ENCODE data around the gene DGKA. TPM values are rescaled to one million over a fixed set of nuclear protein-coding genes. Genes with fewer than 3 reads are reported as not detected.
"Not testable (repeated sequence)": the region's sequence is repeated elsewhere in the genome, so short reads cannot be mapped to it uniquely, and the experiment has no call there.

Gene DGKA
- total RNA-seq, 1 donor from 2014 or later = 108 TPM

DNA sequence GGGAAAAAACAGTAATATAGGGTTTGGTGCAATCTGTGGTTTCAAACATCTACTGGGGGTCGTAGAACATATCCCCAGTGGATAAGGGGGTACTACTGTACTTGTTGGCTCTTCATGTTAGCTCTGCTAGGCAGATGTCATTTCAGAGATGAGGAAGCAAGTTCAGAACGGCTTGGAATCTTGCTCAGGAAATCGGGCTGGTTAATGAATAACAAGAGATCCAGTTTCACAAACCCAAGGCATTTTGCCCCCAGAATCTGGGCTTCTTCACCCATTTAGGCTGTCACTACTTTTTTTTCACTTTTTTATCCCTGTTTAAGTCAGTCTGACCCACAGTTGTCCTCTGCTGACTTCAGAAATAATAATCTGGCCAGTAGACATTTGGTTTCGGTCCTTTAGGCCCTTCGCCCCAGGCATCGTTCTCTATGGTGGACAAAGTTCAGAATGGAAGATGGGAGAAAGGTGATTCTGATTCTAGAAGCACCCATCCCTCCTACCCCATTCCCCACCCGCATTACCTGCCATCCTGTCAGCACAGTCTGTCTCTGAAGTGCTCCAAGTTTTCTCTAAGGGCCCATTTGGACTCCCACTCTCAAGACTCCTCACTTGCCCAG is 70.6 kb downstream of the DGKA start:
- no peaks in the 10 kb centered on the region for H3K9me3 ChIP-seq (ENCODE audit: insufficient read depth, low read depth, low read length)
- no peak for TF ChIP-seq EZH2 (IDR thresholded peaks at IDR 0.05; ENCODE audit: insufficient read depth, low read length)
- DNase-seq (ENCODE audit: low read depth) = no peak
- peaks cover 6% of the 10 kb centered on the region for H3K4me1 ChIP-seq (ENCODE audit: insufficient read depth, low read length)
- no peaks in the 10 kb centered on the region for H4K20me1 ChIP-seq (ENCODE audit: insufficient read depth, low read length)
- H3K9ac ChIP-seq (ENCODE audit: low read length) = no peak overlapping the region
- H3K36me3 ChIP-seq (ENCODE audit: insufficient read depth, low read length) = peaks cover 5% of the 10 kb centered on the region
- H3K4me3 Mint-ChIP-seq (ENCODE audit: unreplicated experiment) = peak overlapping the region; percentile 8
- no peaks in the 10 kb centered on the region for H3K4me1 Mint-ChIP-seq (ENCODE audit: low read depth, unreplicated experiment)
- no peak for FAIRE-seq
- no peak overlapping the region for H3K4me2 ChIP-seq (ENCODE audit: low read length)
- no peaks in the 10 kb centered on the region for H3K27me3 ChIP-seq (ENCODE audit: insufficient read depth, low read length)
- H3K9me3 Mint-ChIP-seq (ENCODE audit: unreplicated experiment) = peaks cover 2% of the 10 kb centered on the region
- H3K4me3 ChIP-seq (ENCODE audit: insufficient read depth, low read depth, low read length) = no peak overlapping the region
- H2AFZ ChIP-seq (ENCODE audit: low read depth, low read length) = no peak overlapping the region
- H3K36me3 Mint-ChIP-seq (ENCODE audit: low read depth, unreplicated experiment) = peaks cover 21% of the 10 kb centered on the region
- H3K79me2 ChIP-seq (ENCODE audit: insufficient read depth, low read length) = peaks cover 6% of the 10 kb centered on the region
- no peaks in the 10 kb centered on the region for H3K27me3 Mint-ChIP-seq (ENCODE audit: low read depth, unreplicated experiment)
- H3K27ac ChIP-seq (ENCODE audit: low read depth, low read length) = no peak overlapping the region
- no peak overlapping the region for H3K27ac Mint-ChIP-seq (ENCODE audit: unreplicated experiment)

DNA sequence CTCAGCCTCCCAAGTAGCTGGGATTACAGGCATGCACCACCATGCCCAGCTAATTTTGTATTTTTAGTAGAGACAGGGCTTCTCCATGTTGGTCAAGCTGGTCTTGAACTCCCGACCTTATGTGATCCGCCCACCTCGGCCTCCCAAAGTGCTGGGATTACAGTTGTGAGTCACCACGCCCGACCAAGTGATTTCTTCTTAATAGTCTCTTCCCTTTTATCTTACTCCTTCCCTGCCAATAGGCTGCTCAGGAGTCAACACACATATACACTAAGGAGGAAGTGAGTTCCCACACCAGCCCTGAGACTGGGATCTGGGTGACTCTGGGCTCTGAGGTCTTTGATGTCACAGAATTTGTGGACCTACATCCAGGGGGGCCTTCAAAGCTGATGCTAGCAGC is 72.4 kb downstream of the DGKA start:
- H3K4me3 Mint-ChIP-seq (ENCODE audit: unreplicated experiment); H4K20me1 ChIP-seq (ENCODE audit: insufficient read depth, low read length); H3K9ac ChIP-seq (ENCODE audit: low read length); H3K27ac ChIP-seq (ENCODE audit: low read depth, low read length); H3K79me2 ChIP-seq (ENCODE audit: insufficient read depth, low read length); H3K9me3 Mint-ChIP-seq (ENCODE audit: unreplicated experiment); DNase-seq (ENCODE audit: low read depth); H3K4me1 ChIP-seq (ENCODE audit: insufficient read depth, low read length); H3K27me3 Mint-ChIP-seq (ENCODE audit: low read depth, unreplicated experiment); H3K9me3 ChIP-seq (ENCODE audit: insufficient read depth, low read depth, low read length); H3K27ac Mint-ChIP-seq (ENCODE audit: unreplicated experiment); H3K27me3 ChIP-seq (ENCODE audit: insufficient read depth, low read length); H3K36me3 ChIP-seq (ENCODE audit: insufficient read depth, low read length); H3K4me3 ChIP-seq (ENCODE audit: insufficient read depth, low read depth, low read length); H3K4me2 ChIP-seq (ENCODE audit: low read length); FAIRE-seq; H2AFZ ChIP-seq (ENCODE audit: low read depth, low read length); H3K4me1 Mint-ChIP-seq (ENCODE audit: low read depth, unreplicated experiment): not testable (repeated sequence)
- peaks cover 21% of the 10 kb centered on the region for H3K36me3 Mint-ChIP-seq (ENCODE audit: low read depth, unreplicated experiment)

Other genes starting within 250 kb of the DGKA start
- 20.4 and 26.5 TPM in 2 replicates for gene ITGA7, start 223.3 kb upstream of the DGKA start, total RNA-seq
- 49.2 and 51.0 TPM in 2 replicates for gene BLOC1S1, start 215.1 kb upstream of the DGKA start, total RNA-seq
- 1.4 and 2.1 TPM in 2 replicates for gene RDH5, start 210.8 kb upstream of the DGKA start, total RNA-seq
- gene CD63, start 202.2 kb upstream of the DGKA start, total RNA-seq = 965 and 1,014 TPM in 2 replicates
- 25.3 and 28.9 TPM in 2 replicates for gene GDF11, start 188.0 kb upstream of the DGKA start, total RNA-seq
- 95.7 and 105 TPM in 2 replicates for gene SARNP, start 113.4 kb upstream of the DGKA start, total RNA-seq
- gene ORMDL2, start 113.1 kb upstream of the DGKA start, total RNA-seq = 54.8 and 58.9 TPM in 2 replicates
- 26.3 and 29.7 TPM in 2 replicates for gene DNAJC14, start 101.6 kb upstream of the DGKA start, total RNA-seq
- 3.6 and 4.7 TPM in 2 replicates for gene MMP19, start 88.2 kb upstream of the DGKA start, total RNA-seq
- gene PYM1, start 3.3 kb upstream of the DGKA start, total RNA-seq = 31.5 and 33.6 TPM in 2 replicates
- 3.9 and 13.8 TPM in 2 replicates for gene PMEL, start 34.9 kb downstream of the DGKA start, total RNA-seq
- gene CDK2, start 35.7 kb downstream of the DGKA start, total RNA-seq = 37.8 and 44.3 TPM in 2 replicates
- 110 and 127 TPM in 2 replicates for gene RAB5B, start 42.9 kb downstream of the DGKA start, total RNA-seq
- 13.6 and 14.3 TPM in 2 replicates for gene SUOX, start 66.1 kb downstream of the DGKA start, total RNA-seq
- 5.6 and 6.9 TPM in 2 replicates for gene IKZF4, start 89.9 kb downstream of the DGKA start, total RNA-seq
- 39.4 and 45.9 TPM in 2 replicates for gene RPS26, start 110.8 kb downstream of the DGKA start, total RNA-seq
- gene ERBB3, start 149.0 kb downstream of the DGKA start, total RNA-seq = 2.6 and 3.8 TPM in 2 replicates
- gene PA2G4, start 173.4 kb downstream of the DGKA start, total RNA-seq = 124 and 130 TPM in 2 replicates
- gene RPL41, start 185.5 kb downstream of the DGKA start, total RNA-seq = 3,078 and 3,088 TPM in 2 replicates
- gene ZC3H10, start 187.1 kb downstream of the DGKA start, total RNA-seq = 4.1 and 4.2 TPM in 2 replicates
- gene ESYT1, start 197.1 kb downstream of the DGKA start, total RNA-seq = 138 and 142 TPM in 2 replicates
- 110 and 118 TPM in 2 replicates for gene MYL6B, start 221.4 kb downstream of the DGKA start, total RNA-seq
- gene MYL6, start 227.2 kb downstream of the DGKA start, total RNA-seq = 2,485 and 2,685 TPM in 2 replicates